CD4-positive, alpha-beta T cell treated with Interferon gamma for 1 hour (primary cell): Measurements from ENCODE around the gene CDH8.

Source experiments
- DNase-seq: peaks from one replicate; pipeline ENCODE4 v3.0.0-alpha.2; 2020

CDH8 gene

DNA sequence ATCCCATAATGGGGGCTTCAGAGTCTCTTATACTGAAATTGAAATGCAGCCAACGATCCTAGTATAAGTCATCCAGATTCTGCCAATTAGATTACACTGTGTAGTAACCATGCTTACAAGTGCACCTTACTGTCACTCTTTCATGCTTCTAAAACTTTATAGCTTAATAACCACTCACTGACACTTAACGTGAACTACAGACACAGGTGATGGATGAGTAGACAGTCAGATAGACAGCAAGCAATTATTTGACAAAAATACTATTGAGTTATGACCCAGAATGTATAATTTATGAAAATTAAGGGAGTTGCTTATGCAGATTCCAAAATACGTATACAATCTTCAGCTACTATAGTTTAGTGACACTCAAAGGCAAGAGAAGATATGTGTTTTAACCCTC lies 6.3 kb downstream of the CDH8 start:
- no peak for DNase-seq

DNA sequence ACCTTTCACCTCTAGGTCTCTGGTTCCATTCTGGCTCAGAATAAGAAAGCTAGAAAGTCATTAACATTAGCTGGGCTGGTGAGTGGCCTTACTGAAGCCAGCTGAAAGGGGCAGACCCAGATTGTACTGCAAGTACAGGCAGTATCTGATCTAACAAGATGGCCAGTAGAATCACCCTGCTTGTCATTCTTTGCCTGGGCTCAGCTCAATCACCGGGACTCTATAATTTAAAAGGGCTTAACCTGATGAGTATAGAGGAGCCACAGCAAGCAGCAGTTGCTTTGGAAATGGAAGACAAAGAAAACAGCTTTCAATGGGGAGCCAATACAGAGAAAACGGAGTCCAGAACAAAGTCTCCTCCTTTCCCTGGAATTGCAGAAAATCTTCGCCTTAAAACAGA lies 13.6 kb downstream of the CDH8 start:
- DNase-seq = no peak

GRCh38 chr16:62021161-62021581 lies 15.1 kb downstream of the CDH8 start:
- no peak for DNase-seq

DNA sequence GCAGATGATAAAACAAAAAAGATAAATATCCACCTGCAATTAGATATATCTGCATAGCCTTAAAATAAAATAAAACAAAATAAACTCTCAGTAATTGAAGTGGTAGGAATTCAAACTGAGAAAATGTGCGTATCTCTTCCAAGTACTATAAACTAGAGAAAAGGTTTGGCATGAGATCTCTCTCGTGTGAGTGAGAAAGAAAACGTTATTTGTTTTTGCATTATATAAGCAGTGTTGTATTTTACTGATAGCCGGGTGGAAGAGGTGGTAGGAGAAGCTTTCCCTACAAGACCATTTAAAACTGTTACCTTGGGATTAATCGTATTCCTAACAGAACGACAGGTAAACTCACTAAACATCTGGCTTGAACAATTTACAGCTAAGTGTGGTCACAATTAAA lies 15.6 kb downstream of the CDH8 start:
- no peak for DNase-seq

DNA sequence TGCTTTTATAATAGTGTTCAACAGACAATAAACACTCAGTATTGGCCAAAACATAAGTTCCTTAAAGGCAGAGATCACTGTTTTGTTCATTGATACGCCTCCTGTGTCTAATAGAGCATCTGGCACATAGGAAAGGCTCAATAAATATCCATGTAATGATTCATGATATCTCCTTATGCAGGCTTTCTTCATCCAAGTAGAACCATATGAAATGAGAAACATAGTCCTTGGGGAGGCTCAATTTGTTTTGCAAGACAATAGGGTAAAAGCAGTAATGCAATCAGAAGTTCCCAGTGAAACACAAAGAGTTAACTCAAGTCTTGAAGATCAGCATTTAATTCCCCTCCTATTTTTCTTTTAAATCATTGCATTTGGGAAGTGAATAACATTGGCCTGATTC lies 16.4 kb downstream of the CDH8 start:
- DNase-seq = no peak

DNA sequence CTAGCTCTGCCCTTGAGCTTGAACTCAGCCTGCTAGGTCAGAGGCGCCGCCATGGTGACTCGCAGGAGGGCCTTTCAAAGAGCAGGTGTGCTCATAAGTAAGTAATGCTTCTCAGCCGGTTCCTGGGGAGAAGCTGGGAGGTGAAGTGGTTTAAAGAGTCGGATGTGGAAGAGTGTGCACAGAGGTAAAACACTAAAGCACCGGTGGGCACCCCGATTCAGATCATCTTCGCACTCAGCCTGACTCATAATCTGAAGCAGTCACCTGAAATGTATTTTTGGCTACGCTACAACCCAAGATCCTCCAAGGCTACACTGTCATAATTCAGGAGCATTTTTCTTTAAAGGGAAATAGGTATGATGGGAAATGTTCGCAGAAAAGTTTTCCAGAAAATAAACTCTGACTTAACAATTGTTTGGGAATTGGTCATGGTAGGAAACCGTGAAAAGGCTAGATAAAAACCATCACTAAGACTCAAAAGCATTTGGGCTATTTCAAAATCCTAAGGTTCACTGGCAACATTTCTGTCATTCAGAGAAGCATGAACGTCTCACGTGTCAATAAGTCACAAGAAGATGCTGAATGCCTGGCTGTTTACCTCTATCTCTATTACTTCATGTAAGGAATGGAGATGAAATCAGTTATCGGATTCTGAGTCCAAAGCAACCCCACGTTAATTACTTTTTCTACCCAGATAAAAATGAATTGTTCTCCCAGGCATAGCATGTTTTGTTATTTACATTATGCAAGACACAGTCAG lies 17.8 kb downstream of the CDH8 start:
- no peak for DNase-seq

GRCh38 chr16:62014319-62014923 lies 21.8 kb downstream of the CDH8 start:
- no peak for DNase-seq

GRCh38 chr16:62010186-62010585 lies 26.1 kb downstream of the CDH8 start:
- DNase-seq = no peak

GRCh38 chr16:61998460-61998859 lies 37.8 kb downstream of the CDH8 start:
- no peak for DNase-seq

- no peak for DNase-seq
Observed at GRCh38 chr16:61993108-61993507, 43.1 kb downstream of the CDH8 start.

- no peak for DNase-seq
Observed at GRCh38 chr16:61987474-61988012, 48.7 kb downstream of the CDH8 start.

- DNase-seq = no peak
Observed at GRCh38 chr16:61969077-61969382, 67.2 kb downstream of the CDH8 start.

- DNase-seq = no peak
Observed at GRCh38 chr16:61968242-61969076, 67.8 kb downstream of the CDH8 start.

DNA sequence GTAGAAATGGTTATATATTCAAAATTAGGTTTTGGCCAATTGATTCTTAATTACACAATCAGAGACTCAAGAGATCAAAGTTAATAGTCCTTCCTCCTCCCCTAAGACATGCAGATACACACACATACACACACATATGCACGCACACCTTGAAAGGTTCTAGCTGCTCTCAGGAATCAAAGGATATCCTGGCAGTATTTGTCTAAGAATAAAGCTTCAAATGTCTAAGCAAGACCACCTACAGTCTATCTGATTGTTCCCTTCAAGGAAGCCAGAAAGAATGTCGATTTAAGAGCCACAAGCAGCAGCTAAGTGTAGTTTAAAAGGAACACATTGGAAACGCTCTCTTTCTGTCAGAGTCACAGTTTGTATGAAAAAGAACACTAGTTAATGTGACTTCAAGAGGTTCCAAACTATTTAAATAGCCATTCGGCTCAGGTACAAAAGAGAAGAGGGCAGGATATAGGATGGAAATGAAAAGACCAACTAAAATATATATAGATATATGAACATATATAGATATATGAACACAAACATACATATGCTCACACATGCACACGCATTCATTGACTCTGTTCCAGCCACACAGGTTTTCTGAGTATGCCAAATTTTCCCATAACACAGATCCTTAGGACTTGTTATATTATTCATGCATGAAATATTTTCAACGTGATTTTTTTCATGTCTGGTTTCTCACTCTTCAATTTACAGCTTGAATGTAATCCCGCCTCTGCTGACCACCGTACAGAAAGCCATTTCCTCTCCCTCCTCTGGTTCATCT lies 79.0 kb downstream of the CDH8 start:
- no peak for DNase-seq

- DNase-seq = no peak
Observed at GRCh38 chr16:61952841-61953240, 83.4 kb downstream of the CDH8 start.

DNA sequence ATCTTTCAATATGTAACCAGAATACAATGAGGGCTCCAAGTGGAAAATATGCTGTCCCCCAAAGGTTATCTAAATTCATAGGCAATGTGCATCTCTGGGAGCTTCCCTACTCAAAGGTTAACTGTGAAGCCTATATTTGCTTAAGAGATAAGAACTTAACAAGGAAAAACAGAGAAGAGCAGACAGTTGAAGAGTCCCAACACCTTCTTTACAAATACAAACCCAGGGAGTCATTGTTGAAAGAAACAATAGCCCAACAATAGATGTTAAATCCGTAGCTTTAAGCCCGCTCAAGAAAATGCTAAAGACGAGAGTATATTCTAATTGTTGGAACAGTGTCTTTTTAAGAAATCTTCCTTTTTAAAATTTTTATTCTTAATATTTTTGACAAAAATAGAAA lies 87.8 kb downstream of the CDH8 start:
- no peak for DNase-seq

GRCh38 chr16:61946019-61946418 lies 90.2 kb downstream of the CDH8 start:
- no peak for DNase-seq

GRCh38 chr16:61945511-61945910 lies 90.7 kb downstream of the CDH8 start:
- no peak for DNase-seq

- no peak for DNase-seq
Observed at GRCh38 chr16:61944004-61944403, 92.2 kb downstream of the CDH8 start.

DNA sequence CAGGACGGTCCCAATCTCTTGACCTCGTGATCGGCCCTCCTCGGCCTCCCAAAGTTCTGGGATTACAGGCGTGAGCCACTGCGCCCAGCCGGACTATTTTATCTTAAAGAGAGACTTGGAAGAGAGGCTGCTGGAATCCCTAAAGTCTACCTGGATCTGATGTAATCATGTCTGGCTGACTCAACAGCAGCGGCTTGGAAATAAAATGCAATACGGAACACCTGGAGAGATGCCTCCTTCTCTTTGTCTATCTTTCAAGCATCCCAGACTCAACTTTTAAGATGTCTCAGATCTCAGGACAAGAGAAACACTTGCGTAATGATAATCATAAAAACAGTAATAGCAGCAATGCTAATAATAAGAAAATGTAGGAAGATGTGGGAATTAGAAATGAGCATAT lies 95.6 kb downstream of the CDH8 start:
- DNase-seq = no peak

- DNase-seq = no peak
Observed at GRCh38 chr16:61937646-61938045, 98.6 kb downstream of the CDH8 start.

DNA sequence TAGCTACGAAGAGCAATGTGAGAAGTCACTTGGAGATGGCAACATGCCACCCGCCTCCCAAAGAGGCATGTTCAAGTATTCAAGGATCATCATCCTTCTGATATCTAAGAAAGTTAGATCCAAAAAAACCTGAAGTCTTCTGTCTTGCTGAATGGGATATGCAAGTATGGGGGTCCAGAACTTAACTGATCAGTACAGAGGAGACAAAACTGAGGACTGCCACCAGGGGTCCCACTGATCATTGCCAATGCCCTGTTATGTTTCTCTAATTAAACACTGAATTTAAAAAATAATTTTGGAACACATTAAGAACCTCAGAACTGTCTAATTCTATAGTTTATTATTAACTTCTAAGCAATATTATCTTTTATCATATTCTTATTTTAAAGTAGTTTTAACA lies 99.7 kb downstream of the CDH8 start:
- no peak for DNase-seq

GRCh38 chr16:61934601-61935000 lies 101.6 kb downstream of the CDH8 start:
- DNase-seq = no peak
